NCI-H345 treated with DMSO at 0.1 percent for 48 hours (cell line): ENCODE data around the gene DHCR24.
A peak's percentile ranks its signal among the peaks of the same experiment; 100 is the strongest.

Experiments used
- DNase-seq: peaks from one replicate; lab custom pipeline; 2025; ENCODE audit not compliant: unreplicated experiment; lab: John Stamatoyannopoulos, UW

Gene DHCR24

DNA sequence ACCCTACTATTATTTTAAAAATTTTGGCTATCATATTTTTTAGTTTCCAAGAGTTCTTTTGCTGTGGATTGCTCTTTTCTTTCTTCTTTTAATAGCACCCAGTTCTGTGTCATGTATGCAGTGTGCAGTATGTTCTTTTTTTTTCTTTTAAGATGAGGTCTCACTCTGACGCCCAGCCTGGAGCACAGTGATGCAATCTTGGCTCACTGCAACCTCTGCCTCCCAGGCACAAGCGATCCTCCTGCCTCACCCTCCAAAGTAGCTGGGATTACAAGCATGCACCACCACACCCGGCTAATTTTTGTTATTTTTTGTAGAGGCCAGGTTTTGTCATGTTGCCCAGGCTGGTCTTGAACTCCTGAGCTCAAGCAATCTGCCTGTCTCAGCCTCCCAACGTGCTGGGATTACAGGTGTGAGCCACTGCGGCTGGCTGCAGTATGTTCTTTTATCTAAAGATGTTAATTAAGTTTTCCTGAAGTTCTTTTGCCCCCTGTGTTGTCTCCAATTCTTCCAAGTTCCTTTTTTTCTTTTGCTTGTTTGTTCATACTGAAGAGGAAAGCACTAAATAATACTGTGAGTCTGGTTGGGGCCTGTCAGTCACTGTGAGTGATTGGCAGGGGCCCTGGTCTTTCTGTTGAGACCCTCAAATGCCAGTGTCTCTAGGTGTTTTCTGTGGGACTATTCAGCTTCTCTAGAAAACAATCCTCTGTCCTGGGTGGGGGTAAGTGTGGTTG is 68.4 kb downstream of the DHCR24 start:
- no peak for DNase-seq

DNA sequence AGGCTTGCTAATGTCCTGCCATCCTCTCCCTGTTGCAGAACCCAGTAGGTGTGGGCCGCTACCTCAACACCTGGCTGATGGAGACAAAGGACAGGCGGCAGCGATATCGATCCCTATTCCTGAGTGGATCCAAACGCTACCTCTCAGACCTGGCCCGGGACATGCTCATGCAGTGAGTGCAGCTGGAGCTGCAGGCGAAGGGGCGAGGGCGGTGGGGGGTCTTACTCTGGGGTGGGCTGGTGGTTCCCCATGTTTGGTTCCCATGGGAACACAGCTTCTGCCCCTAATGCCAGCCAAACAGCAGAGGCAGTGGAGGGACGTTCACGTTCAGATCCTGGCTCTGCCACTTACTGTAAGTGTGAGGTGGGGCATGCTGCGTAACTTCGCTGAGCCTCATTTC is 70.0 kb downstream of the DHCR24 start:
- no peak for DNase-seq

DNA sequence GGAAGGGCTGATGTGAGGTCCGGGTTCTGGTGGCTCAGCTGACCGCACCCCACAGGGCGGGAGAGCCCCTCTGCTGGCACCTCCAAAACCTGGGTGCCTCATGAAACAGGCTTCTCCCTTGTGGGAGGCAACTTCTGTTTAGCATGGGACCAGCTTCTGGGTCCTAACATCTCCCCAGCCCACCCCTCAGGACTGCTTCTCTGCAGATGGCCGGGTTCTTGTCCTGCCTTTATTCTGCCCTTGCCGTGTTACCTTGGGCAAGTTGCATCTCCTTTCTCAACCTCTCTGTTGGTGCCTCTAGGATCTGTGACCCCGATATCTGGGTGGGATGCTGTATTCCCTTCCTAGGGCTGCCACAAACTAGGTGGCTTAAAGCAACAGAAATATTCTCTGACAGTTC is 70.9 kb downstream of the DHCR24 start:
- DNase-seq, result no peak

DNA sequence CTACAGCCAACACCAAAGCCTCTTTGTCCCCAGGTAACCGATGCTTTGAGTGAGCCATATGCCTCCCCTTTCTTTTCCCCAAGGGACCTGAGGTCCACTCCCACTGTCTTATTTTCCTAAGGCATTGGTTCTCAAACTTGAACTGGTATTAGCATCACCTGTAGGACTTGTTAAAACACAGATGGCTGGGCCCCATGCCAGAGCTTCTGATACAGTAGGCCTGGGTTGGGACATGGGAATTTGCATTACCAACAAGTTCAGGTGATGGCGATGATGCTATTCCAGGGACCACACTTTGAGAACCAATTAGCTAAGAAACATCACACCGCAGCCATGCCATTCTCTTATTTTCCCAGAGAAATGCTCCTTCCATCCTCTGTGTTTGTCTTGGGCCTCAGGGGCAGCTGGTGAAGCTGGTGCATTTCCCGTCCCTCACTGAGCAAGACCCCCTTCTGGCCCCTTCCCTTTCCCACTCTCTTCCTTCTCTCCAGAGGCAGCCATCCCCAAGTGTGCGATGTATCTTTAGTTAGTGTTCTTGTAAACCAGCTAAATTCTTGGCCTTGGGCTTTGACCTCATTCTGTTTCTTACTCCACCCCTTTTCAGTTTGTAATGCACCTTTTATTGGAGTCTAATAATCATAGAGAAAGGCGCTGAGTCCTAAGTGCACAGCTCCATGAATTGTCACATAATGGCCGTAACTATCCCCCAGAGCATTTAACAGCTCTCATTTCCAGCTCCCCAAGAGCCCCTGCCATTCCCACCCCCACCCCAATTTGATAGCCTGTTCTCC is 71.7 kb downstream of the DHCR24 start:
- DNase-seq, result no peak

DNA sequence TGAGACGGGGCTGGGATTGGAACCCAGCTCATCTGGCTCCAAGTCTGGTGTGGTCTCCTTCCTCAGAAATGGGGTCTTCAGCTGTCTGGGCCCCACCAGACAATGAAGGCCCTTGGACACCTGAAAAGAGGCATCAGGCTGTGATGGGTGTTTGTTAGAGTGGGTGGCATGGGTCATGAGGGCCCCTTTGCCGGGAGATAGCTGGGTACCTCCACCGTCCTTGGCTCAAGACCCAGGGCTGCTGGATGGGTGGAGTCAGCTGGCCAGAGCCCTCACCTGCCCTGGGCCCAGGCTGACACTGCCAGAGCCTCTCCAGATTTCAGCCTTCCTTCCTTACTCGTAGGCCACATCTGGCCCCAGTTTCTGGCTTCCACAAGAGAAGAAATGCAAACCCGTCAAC is 72.4 kb downstream of the DHCR24 start:
- no peak for DNase-seq

DNA sequence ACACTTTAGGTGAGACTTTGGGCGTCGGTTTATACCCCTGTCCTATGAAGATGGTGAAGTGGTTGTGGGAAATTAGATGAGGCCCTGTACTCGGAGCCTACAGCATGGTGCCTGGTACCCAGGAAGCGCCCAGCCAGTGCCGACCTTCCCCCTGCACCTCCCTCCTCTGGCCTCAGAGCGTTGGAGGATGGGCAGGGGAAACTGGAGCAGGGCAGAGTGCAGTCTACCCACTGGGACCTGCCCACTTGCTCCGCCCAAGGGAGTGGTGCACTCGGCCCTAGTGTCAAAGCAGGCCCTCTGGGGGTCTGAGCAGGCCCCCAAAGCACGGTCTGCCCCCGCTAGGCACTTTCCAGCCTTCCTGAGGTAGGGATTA is 72.9 kb downstream of the DHCR24 start:
- DNase-seq, result no peak

DNA sequence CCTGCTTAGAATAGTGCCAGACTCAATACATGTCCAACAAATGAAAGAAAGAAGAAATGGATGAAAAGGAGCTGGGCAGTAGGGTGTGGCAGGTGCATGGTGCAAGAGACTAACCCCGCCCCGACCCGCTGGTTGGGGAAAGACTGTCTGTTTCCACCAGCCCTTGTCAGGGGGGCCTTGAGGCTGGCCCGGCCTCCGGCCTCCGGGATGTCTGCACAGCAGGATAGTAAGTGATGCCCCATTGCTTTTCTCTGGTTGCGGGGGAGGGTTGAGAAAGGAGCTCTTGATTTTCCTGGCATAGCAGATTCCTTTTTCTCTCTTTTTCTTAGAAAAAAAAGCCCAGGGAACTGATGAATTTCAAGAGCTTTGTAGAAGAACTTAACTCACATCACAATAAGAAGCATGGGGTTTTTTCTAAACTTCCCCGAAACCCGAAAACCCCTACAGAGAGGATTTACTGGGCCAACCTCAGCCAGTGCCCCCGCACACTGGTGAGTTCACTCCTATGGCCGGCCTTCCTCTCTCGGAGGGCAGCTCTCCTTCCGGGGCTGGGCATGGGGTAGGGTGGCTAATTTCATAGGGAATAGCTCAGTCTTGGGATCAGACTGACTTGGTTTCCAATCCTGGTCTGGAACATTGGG is 73.4 kb downstream of the DHCR24 start:
- DNase-seq, result no peak

DNA sequence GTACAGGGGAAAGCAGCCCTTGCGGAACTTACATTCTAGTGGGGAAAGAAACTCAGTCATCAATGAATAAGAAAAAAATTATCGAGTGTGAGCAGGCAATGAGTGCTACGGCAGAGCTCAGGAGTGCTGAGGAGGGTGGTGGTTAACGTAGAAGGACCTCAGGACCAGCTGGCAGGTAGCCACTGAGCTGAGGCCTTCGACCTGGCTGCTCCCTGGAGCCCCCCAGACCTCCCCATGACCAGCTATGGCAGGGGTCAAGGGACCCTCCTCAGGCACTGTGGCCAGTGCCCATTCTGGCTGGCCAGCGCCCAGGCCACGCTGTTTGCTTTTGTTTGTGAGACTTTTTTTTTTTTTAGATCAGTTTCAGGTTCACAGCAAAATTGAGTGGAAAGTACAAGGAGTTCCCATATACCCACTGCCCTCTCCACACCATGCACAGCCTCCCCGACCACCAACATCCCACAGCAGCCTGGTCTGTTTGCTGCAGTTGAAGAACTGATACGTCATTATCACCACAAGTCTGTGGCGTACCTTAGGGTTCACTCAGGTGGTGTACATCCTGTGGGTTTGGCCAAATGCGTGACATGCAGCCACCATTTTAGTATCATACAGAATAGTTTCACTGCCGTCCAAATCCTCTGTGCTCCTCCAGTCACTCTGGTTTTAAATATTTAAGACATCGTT is 74.1 kb downstream of the DHCR24 start:
- no peak for DNase-seq

DNA sequence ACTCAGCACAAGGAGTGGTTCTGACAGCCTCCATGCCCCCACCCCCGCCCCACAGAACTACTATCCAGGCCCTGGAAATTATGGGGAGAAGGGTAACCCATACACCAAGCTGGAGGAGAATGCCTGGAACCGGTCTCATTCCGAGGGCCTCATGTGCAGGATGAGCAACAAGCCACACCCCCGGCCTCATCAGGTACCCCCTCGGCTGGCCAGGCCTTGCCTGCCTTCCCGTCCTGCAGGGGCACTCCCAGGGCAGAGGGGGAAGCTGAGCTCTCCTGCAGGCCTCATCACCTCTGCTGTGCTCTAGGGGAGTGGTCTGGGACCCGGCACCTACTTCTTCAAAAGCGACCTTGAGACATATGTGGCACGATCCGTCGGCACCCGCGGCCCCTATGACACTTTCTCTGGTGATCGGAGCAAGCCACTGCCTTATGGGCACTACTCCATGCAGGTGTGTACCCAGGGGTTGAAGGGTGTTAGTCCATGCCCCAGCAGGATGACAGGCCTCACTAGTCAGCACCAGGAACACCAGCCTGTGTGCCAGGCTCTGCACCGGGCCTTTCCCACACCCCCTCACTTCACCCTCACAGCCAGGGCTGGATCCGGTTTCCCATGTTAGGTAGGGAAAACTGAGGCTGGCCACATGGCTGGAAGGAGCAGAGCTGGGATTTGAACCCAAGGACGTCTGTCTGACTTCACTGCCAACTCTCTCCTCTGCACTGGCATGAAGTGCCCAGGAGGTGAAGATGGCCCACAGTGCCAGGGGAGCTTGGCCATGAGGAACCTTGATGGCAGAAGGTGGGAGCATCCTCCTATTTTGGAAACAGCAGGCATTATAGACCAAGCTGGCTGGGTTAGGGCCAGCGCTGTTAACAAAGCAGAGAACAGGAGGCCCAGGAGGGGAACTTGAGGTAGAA is 75.0 kb downstream of the DHCR24 start:
- DNase-seq, result no peak

DNA sequence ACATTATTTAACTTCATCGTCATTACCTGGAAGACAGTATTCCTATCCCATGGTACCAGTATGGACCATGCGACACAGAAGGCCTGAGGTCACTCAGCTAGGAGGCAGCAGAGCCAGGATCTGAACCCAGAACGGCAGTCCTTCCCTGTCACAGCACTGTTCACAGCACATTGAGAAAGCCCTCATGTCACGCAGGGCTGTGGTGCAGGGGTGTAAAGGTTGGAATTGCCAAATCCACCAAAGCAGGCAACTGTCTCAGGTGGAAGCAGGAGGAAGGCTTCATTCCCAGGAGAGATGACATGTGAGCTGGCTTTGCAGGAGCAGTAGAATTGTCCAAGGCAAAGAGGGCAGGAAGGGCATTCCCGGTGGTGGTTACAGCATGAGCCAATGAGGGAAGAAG is 75.9 kb downstream of the DHCR24 start:
- DNase-seq, result no peak

DNA sequence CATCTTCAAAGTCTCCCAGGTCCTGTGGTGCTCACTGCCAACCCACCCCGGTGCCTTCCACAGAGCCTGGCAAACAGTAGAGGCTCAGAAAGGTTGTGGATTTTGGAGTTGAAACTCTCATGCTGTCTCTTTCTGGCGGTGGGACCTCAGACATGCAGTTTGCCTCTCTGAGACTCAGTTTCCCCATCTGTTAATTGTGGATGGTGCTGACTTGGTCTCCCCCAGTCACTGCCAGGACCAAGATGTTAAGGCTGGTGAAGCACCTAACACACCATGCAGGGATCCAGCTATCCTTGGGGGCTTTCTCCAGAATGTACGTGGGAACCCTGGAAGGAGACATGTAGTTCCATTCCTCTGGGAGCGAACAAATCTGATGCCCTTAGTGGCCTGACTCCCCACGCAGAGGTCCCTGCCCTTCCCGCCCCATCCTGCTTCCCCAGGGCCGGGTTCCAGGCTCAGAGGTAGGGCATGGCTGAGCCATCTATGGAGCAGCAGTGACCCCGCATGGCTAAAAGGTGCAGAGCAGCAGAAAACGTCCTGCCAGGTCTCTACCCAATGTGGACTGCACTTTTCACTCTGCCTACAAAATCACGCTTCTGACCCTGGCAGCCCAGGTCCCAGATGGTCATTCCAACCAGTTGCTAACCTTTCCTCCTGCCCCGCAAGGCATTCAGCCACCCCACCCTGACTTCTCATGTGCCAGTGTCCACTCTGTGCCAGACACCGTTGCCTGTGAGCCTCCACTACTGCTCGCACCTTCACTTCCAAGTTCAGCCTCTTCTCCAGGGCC is 76.6 kb downstream of the DHCR24 start:
- DNase-seq, result peak; percentile 30

DNA sequence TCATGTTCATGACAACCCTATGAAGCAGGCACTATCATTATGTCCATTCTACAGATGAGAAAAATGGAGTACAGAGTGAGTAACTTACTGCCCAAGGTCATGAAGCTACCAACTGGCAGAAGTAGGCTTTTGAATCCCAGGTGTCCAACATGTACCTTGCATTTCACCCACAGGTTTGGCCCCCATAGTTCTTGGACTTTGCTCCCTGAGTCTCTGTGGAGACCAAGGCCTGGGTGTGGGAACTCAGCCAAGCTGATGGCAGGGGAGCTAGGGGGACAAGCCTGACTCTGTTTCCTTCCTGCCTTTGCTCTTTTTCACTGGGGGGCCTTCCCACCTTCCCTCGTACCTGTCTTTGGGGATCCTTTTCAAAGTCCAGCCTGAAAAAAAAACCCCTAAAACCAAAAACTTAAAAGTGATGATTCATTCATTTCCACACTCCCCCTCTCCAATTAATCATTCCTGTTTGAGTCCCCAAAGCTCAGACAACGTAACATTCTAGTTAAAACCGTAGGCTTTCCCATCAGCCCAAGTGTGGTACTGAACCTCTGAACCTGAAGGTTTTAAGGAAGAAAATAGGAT is 77.4 kb downstream of the DHCR24 start:
- no peak for DNase-seq

DNA sequence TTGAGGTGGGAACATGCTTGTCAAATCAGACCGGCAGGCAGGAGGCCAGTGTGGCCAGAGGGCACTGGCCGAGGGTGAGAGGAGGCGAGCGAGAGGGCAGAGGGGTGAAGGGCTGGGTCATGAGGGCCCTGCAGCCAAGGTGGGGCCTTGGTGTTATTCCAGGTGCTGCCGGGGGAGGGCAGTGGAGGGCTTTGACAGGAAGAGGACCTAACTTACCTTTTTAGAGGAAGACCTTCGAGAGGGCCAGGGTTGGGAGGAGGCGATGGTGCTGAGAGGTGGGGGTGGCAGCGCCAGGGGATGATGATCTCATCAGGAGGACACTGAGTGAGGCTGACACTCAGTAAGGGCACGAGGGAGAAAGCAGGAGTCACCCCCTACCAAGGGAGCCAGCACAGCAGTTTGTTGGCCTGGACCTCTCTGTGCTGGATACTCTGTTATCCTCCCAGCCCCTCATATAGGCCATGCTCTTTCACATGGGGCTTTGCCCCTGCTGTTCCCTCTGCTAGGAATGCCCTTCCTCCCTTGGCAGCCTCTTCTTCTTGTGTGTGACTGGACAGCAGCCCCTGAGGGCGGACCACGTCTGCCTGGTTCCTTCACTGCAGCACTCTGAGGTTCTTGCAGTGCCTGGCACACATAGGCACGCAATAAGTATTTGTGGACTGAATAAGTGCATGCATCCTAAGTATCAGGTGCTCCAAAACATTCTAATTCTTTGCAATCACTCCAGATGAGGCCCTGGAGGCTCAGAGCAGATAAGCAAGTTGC is 78.4 kb downstream of the DHCR24 start:
- DNase-seq, result no peak

DNA sequence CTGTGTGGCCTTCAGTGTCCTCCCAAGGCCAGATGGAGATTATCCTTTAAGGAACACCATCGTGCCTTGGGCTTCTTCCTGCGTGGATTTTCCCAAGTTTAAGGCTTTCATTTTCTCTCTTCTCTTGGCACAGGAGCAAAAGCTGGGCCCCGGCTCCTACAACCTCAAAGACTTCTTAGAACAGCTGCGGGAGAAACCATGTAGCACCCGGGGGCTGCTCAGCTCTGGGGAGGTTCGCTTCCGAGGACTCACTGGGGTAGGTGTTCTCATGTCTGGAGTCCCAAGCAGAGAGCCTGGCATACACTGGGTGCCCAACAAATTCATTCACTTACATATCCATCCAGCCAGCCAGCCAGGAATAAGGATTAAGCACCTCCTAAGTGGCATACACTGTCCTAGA is 79.2 kb downstream of the DHCR24 start:
- DNase-seq, result no peak

DNA sequence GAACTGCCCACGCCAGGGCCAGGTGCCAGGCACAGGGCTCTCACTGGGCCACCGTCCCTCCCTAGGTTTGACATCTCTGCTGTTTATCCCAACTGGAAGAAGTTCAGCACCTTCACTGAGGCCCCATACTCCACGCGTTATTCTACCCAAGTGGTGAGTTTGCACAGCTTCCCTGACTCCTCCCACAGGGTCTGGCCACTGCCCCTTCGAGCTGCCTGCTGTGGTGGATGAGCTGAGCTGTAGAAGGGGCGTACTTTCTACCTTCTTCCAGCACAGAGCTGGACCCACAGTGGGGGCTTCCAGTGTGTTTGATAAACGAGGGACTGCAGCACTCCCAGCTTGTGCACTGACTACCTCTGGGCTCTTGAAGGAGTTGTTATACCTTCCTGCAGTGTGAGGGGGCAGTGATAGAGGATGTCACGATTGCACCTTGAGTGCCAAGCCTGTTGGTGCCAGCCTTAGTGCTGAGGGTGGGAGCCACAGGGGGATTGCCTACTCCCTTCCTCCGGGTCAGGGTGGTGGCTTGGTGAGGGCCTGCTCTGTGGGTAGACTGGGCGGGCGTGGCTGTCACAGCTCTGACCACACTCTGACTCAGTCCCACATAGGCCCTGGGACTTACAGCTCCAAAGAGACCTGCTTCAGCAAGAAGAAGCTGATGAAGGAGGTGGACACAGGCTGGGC is 79.9 kb downstream of the DHCR24 start:
- no peak for DNase-seq

DNA sequence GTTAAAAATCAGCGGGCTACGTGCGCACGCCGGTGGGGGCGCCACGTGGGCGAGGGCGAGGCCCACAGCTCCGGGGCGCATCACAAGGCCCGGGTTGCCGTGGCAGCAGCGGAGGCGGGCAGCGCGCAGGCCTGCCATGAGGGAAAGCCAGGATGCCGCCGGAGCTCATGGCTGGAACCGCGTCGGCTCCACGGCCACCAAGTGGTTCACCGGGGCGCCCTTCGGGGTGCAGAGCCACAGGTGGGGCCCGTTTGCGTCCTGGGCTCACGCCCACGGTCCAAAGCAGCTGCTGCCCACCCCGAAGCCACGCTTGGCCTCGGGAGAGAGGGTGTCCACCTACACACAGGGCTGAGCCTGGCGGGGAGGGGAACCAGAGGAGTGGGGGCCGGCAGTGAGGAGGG is 81.0 kb downstream of the DHCR24 start:
- DNase-seq, result no peak

DNA sequence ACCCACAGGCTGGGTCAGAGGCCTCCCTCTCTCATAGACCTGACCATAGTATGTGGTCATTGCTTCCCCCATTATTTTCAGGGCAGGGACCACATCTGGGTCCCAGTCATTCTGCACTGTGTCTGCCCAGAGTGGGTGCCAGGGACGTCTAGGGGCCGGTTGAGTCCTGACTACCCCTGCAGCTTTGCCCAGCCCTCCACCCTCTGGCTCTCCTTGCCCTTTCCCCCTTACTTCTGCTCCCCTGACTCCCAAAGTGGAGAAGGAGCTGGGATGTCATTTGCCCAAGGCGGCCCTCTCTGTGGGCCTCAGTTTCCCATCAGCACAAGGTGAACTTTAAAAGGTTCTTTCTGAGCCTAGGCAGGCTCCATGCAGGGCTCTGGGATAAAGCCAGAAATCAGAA is 81.5 kb downstream of the DHCR24 start:
- no peak for DNase-seq

DNA sequence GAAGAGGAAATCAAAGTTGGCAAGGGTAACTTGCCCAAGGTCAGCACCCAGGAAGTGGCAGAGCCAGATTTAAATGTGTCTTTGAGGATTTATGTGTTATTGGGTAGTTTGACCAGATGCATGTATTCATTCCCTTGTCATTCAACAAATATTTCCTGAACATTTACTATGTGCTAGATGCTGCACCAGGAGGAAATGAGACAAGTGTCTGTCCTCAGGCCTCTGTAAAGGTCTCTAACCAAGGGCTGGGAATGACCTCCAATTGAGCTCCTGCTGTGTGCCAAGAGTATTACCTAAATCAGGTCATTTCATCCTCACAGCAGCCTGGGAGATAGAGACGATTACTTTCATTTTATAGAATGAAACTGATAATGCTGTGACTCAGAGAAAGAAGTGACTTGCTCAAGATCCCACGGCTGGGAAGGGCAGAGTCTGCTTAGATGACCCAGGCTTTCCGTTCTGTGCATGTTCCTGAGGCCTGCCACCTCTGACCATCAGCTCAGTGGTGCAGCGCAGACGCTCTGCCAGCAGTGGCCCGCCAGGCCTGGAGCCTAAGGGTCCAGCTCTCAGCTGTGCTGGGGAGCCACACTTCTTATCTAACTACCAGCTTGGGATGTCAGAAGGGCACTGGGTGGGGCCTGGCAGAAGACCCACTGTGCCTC is 82.4 kb downstream of the DHCR24 start:
- DNase-seq, result no peak
